Measurements from ENCODE around the gene CAST.

CAST gene

DNA sequence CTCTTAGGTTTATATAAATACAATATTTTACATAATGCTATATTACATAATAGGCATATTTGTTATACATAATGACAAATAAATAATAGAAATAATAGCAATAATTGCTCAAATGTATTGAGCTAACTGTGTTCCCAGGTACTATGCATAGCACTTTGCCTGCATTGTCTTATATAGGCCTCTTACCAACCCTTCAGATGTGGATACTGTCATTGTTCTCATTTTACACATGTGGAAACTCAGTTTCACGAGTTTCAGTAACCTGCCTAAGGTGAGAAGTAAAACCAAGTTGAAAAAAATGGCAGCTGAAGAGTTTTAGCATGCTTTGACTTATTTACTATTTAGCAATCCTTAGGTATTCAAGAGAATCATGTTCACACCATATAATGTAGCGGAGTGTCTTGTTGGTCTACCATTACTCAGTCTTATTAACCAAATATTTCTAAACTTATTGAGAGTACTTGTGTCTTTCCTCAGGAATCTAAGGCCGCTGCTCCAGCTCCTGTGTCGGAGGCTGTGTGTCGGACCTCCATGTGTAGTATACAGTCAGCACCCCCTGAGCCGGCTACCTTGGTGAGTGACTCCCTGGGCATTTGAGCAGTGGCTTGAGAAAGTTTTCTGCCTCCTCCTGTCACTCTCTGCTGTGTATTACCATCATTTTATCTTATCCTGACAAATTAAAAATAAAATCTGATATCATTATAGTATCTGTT, 88.1 kb downstream of the CAST start:
- DNase-seq: no peak

- no peak for DNase-seq
Measured at GRCh38 chr5:96751203-96752169, 89.3 kb downstream of the CAST start.

DNA sequence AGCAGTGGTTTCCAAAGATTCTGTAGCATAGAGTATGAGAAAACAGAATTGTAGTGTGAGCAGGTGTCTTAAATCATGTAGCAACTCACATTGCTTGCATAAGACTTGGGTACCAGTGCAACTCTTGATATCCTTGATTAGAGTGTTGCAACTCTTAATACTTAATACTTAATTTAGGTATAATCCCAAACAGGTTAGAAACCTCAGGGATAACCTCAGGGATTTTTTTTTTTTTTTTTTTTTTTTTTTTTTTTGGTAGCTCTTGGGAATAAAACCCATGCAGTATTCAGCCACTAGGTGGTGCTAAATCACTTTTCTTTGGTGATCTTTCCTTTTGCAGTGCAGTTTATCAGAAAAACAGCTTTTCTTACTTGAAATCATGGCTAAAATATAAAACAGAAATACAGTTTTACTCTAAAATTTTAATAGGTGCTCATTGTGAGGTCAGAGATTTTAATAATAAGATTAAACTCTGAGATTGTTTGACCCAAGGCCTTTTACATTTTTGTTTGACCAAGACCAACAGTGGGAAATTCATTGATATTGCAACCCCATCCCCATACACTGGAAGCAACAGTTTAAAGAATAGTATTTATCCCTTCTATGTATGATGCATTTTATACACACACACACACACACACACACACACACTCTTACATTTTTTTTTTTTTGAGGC, 90.3 kb downstream of the CAST start:
- DNase-seq: no peak

DNA sequence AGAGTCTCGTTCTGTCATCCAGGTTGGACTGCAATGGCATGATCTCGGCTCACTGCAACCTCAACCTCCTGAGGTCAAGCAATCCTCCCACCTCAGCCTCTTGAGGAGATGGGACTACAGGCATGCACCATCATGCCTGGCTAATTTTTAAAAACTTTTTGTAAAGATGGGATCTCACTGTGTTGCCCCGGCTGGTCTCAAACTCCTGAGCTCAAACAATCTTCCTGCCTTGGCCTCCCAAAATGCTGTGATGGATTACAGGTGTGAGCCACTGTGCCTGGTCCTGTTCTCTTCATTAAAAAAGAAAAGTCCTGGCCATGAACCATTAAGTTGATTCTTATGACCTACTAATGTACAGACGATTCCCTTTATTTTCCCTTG, 90.8 kb downstream of the CAST start:
- no peak for DNase-seq

GRCh38 chr5:96753848-96754247, 91.7 kb downstream of the CAST start:
- DNase-seq: no peak

- DNase-seq: no peak
Measured at GRCh38 chr5:96755851-96756250, 93.7 kb downstream of the CAST start.

GRCh38 chr5:96756985-96757384, 94.8 kb downstream of the CAST start:
- no peak for DNase-seq

DNA sequence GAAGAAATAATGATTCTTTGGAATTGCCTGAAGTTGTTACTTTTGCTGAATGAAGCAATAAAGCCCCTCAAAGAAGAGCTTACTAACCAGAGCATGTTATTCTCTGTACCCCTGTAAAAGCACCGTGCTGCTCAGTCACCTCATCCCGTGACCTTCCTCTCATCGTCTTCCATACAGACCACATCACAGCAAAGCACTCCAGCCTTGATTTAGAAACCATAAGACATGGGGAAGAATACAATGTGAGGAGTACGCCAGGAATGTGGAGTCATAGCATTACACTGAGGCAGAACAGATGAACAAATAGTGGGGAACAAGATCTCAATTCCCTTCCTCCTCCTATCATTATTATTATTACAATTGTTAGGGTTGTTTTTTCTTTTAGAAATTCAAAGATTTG, 96.4 kb downstream of the CAST start:
- no peak for DNase-seq

- no peak for DNase-seq
Measured at GRCh38 chr5:96761618-96762017, 99.4 kb downstream of the CAST start.

GRCh38 chr5:96763026-96763425, 100.8 kb downstream of the CAST start:
- DNase-seq: no peak

GRCh38 chr5:96765043-96765442, 102.9 kb downstream of the CAST start:
- no peak for DNase-seq

GRCh38 chr5:96768708-96769251, 106.6 kb downstream of the CAST start:
- no peak for DNase-seq

DNA sequence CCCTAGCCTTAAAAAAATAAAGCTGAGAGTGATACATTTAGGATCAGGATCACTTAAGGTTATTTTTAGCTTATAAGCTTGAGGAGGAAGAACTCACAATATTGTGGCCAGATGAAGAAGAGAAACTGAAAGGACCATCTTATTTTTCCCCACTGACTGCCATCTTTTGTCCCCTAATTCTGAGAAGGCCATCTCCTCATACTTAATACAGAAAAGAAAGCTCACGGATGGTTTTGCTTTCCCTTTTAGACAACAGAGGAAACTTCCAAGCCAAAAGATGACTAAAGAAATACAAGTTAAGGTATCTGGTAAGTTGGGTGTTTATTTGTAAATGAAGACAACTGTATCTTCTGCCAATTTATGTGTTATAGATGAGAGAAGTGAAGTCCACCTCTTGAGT, 109.2 kb downstream of the CAST start:
- no peak for DNase-seq

- DNase-seq: no peak
Measured at GRCh38 chr5:96772111-96772510, 109.9 kb downstream of the CAST start.

- no peak for DNase-seq
Measured at GRCh38 chr5:96772542-96772941, 110.4 kb downstream of the CAST start.

- DNase-seq: no peak
Measured at GRCh38 chr5:96775050-96775449, 112.9 kb downstream of the CAST start.

GRCh38 chr5:96775689-96776088, 113.5 kb downstream of the CAST start:
- DNase-seq: no peak

GRCh38 chr5:96776621-96777020, 114.4 kb downstream of the CAST start:
- DNase-seq: no peak

DNA sequence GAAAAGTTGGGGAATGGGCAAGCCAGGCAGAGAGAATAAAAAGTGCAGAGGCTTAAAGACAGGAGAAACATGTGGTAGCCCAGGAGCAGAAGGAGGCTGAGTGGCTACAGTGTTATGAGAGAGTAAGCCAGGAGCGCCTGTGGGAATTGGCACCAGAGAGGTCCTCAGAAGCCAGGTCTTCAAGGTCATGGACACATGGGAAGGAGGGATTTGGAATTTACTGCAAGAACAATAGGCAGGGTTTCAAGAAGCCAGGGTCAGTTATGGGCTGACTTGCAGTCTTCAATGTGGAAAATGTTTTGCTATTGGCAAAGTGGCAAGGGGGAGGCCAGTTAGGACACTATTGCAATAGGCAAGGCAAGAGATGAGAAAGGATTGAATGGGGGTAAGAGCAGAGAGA, 116.2 kb downstream of the CAST start:
- DNase-seq: no peak

DNA sequence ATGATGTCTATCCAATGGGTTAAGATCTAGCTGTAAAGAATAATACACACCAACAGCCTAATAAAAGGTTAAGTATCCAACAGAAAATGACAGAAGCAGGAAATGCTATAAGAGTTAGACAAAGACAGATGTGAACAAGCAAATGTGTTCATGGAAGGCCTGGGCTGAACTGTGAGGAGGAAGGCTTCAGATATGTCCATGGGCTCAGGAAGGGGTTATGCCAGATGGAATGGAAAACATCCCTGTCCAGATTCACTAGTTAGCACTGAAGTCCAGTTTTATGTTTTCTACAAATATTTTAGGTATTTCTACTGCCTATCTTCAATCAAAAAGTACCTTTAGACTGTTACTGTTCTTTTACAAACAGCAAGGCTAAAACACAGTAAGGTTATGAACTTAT, 118.5 kb downstream of the CAST start:
- DNase-seq: no peak

GRCh38 chr5:96781031-96781971, 119.1 kb downstream of the CAST start:
- no peak for DNase-seq

GRCh38 chr5:96783326-96783725, 121.2 kb downstream of the CAST start:
- DNase-seq: no peak

All from right forelimb (tissue), 1 donor.